Stimulated activated CD8-positive, alpha-beta memory T cell treated with anti-CD3 and anti-CD28 coated beads, Interleukin-12 subunit alpha, Interleukin-12 subunit beta, amount 100 ng/mL, for 1 hour (primary cell): ENCODE results near the gene GPBAR1.
"Not testable (repeated sequence)": the region's sequence is repeated elsewhere in the genome, so short reads cannot be mapped to it uniquely, and the experiment has no call there.

ENCODE experiments used
- DNase-seq: peaks from one replicate; pipeline ENCODE4 v3.0.0-alpha.2; 2020; ENCODE audit warnings: low read depth

GPBAR1 gene

GRCh38 chr2:218310853-218311540, 50.2 kb downstream of the GPBAR1 start:
- DNase-seq, result no peak

- DNase-seq, result not testable (repeated sequence)
Observed at GRCh38 chr2:218311541-218312266, 50.9 kb downstream of the GPBAR1 start.

DNA sequence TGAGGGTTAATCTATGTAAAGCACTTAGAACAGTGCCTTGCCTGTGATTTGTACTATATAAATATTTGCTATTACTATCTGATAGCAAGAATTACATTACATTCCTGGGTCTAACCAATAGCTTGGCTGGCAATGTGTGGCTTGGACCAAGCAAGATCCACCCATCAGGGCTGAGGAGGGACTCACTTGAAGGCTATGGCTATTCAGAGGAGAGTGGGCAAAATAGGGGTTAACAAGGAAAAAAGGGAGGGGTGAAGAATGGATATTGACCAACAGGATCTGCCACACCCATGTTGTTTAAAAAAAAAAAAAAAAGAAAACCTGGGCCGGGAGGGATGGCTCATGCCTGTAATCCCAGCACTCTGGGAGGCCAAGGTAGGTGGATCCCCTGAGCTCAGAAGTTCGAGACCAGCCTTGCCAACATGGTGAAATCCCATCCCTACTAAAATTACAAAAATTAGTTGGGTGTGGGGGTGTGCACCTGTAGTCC, 51.5 kb downstream of the GPBAR1 start:
- no peak for DNase-seq

- DNase-seq, result no peak
Observed at GRCh38 chr2:218313356-218313755, 52.5 kb downstream of the GPBAR1 start.
